Measurements from ENCODE around the gene MAML3.

The MAML3 gene

GRCh38 chr4:140037353-140038030 is 116.5 kb downstream of the MAML3 start:
- no peak for FAIRE-seq

- no peak for FAIRE-seq
Observed at GRCh38 chr4:140031706-140032105, 122.3 kb downstream of the MAML3 start.

GRCh38 chr4:140031061-140031460 is 122.9 kb downstream of the MAML3 start:
- FAIRE-seq = no peak

DNA sequence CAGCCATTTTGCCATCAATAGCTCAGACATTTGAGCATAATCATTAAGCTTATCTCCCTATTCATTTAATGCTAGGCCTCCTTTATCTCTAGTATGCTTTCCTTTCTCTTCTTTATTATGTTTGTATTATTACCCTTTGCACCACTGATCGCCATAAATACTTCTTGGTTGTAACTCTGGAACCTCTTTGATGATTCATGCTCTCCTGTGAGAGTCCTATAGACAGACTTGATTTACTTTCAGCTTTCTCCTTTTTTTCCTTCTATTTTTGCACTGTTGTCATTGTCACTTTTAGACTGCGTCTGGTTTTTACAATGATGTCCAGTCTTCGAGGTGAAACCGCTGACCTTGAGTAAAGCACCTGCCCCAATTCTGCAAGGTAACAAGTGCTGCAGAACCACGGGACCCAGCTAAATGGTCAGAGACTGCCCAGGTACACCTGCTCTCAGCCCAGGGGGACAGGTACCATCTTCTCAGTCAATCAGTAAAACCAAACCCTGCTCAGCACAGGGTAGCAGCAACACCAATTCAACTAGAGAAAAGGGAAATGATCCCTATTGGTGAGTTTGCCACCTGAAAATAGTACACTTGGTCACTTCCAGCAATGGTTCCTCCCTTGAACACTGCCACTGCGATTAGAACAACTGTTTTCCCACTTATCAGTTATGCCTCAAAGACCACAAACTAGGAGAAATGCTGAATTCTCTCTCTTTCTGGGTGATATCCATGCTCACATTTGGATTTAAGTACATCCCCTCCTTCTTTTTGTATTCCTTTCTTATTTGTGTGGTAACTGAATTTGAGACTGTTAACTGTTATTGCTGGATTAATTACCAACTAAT is 125.1 kb downstream of the MAML3 start:
- no peak for FAIRE-seq

- no peak for FAIRE-seq
Observed at GRCh38 chr4:140028101-140028500, 125.9 kb downstream of the MAML3 start.

GRCh38 chr4:140027101-140027500 is 126.9 kb downstream of the MAML3 start:
- FAIRE-seq = no peak

- FAIRE-seq = no peak
Observed at GRCh38 chr4:140025470-140025869, 128.5 kb downstream of the MAML3 start.

DNA sequence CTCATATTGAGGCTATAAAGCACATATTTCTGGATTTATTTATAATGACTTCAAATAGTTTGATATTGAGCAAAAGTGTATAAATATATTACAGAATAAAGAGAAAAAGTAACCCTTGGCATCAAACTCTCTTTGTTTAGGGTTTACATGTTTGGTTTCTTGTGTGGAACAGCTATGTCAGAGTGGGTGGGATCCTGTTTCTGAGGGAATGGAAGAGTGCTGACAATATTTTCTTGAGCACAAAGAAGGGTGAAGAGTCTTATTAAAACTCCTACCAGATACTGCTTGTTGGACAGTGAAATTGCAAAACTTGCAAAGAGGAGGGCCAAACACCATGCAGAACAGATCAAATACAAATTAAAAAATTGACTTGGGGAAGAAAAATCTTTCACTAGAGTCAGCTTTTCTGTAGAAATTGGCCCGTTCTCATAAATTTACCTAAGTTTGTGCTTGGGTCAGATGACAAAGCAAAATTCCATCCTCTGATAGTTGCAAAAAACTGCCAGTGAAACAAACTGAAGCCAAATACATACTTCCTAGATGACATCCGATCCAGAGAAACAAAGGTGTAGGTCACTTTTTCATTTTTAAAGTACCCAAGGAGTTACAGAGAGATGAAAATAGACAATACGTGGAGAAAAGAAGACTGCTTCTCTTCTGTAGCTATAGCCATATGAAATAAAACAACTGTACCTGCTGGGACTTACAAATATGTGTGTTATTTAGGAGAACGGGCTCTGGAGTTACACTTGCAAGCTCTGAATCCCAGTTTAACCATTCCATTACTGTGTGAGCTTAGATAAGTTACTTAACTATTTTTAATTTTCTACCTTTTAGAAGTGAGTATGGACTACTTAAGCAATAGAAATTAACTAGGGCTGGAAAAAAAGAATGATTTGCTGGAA is 133.3 kb downstream of the MAML3 start:
- no peak for FAIRE-seq

- no peak for FAIRE-seq
Observed at GRCh38 chr4:140019619-140020347, 134.2 kb downstream of the MAML3 start.

GRCh38 chr4:140018931-140019618 is 134.9 kb downstream of the MAML3 start:
- FAIRE-seq = no peak

- FAIRE-seq = no peak
Observed at GRCh38 chr4:140014284-140014683, 139.7 kb downstream of the MAML3 start.

- FAIRE-seq = no peak
Observed at GRCh38 chr4:140012688-140013486, 141.1 kb downstream of the MAML3 start.

DNA sequence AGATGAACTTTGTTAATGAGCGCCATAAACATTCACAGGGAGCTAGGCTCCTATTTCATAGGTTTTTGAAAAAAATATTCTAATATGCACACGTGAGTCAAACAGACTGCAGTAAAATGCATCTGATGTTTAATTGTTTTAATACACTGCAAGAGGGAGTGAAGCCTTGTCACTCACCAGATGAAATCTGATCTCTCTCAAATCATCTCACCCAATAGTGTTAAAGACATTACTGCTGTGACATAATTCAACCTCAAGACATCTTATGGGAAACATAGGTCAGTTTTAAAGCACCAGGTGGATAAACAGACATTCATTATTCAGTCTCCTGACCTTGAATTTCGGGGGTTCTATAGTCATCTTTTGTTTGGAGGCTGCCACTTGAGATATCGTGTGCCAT is 148.3 kb downstream of the MAML3 start:
- no peak for FAIRE-seq

DNA sequence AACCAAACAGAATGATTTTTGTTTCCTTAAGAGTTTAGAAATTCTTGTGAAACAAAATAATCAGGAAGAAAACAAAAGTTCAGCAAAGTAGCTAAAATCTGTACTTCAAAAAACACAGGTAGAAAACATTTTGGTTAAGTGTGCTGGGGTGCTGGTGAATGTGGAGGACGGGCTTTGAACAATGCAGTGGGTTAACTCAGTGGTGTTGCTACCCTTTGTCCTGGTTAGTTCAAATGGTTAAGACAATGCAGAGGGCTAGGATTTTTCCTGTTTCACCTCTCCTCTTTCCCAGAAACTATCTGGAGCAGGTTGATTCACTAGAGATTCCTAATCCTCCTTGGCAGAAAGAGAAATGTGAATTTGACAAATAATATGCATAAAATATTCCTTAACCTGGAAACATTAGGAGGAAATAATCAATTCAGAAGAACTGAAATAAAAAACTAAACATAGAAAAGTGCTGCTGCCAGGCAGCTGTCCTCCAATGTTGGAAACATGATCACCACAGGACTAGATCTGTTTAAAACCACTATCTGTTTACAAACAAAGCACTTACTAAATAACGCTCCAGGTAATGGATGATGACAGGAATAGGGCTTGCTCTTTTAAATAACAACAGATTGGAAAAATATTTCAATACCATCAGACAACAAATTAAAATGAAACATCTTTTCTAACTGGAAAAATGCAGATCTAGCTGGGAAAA is 148.9 kb downstream of the MAML3 start:
- no peak for FAIRE-seq

DNA sequence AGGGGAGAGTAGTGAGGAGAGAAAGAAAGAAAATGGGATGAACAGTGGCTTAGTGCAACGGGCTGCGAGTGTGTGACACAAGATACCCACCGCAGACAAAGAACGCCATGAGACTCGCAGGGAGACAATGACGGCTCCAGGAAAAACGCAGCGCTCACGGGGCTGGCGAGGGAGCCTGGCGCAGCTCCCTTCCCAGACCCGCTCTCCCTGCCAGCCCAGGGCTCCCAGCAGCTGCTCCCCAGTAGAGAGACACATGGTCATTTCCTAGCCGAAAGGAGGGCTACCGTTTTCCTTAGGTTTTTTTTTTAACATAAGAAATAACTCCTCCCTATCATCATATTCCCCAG is 149.5 kb downstream of the MAML3 start:
- no peak for FAIRE-seq

DNA sequence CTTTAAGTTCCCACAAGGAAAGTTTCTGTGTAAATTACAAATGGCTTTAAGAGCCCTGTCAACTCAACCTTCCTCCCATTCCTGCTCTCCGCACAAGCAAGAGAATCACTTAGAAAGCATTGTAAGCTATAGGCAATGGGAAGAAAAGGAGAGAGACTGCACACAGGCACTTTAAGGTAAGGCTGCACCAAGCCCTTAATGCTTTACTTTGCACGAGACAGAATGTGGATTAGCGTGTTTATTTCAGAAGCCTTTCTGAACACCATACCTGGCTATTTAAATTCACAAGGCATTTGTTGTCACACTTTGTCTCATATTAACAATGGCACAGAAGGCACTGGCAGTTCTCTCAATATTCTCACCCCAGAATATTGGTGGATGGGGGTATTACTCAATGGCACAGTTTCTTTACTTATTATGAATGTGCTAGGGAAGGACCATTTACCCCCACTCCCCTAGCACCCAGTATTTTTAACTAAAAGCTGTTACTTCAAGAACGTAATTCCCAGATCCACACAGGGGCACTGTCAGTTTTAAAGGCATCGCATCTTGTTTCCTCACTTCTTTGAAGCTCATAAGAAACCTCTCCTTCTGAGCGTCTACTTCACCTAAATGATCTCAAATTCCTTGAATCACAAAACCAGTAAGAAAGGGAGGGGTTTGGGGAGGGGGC is 150.0 kb downstream of the MAML3 start:
- no peak for FAIRE-seq

GRCh38 chr4:140000232-140000631 is 153.8 kb downstream of the MAML3 start:
- FAIRE-seq = no peak

- no peak for FAIRE-seq
Observed at GRCh38 chr4:139988863-139989765, 164.9 kb downstream of the MAML3 start.

GRCh38 chr4:139987502-139987850 is 166.5 kb downstream of the MAML3 start:
- FAIRE-seq = no peak

Measured in TTC549 (cell line).